Breast epithelium (tissue), 4 donors: ENCODE measurements around the gene CIDEB. TPM values are rescaled to one million over a fixed set of nuclear protein-coding genes. Genes with fewer than 3 reads are reported as not detected.

ENCODE experiments used
- DNase-seq, 2 donors: peaks; one replicate each; pipeline ENCODE4 v3.0.0-alpha.2; 2019; ENCODE audit warnings: low spot score in 2 of 2
- H3K27ac ChIP-seq, 2 donors: fragments of 200-600 bp; sonication (generic) in 1 of 2; one replicate each; pipeline ENCODE4 v1.5.1; 2016 to 2019; ENCODE audit warnings: mild to moderate bottlenecking in 1 of 2
- H3K27me3 ChIP-seq, 2 donors: fragments of 200-600 bp; sonication (generic) in 1 of 2; one replicate each; pipeline versions ENCODE4 v1.5.1 to v1.6.0; 2017 to 2019; ENCODE audit warnings: control low read depth in 1 of 2, mild to moderate bottlenecking in 1 of 2
- H3K36me3 ChIP-seq: fragments of 200-600 bp; one replicate; pipeline ENCODE4 v1.5.1; 2019
- H3K4me1 ChIP-seq, 2 donors: fragments of 200-600 bp; sonication (generic); one replicate each; pipeline ENCODE4 v1.5.1; 2016 to 2019; ENCODE audit warnings: control low read depth in 1 of 2
- H3K4me3 ChIP-seq, 3 donors: fragments of 200-600 bp; sonication (generic); 1 replicate in 2 of 3; 2 replicates in 1 of 3; pipeline ENCODE4 v1.5.1; 2016 to 2019; ENCODE audit warnings: mild to moderate bottlenecking in 3 of 3, moderate library complexity in 2 of 3
- H3K9me3 ChIP-seq, 2 donors: fragments of 200-600 bp; sonication (generic) in 1 of 2; one replicate each; pipeline ENCODE4 v1.5.1; 2016 to 2019; ENCODE audit warnings: control low read depth in 1 of 2
- CTCF ChIP-seq, 3 donors: fragments of 450-650 bp; IDR thresholded peaks; one replicate each; pipeline ENCODE4 v1.5.1; 2016 to 2017; ENCODE audit warnings: antibody characterized with exemption in 3 of 3, mild to moderate bottlenecking in 3 of 3, moderate library complexity in 3 of 3
- POLR2A ChIP-seq: fragments of 450-650 bp; IDR thresholded peaks from one replicate; pipeline ENCODE4 v1.6.1; 2016; ENCODE audit warnings: antibody characterized with exemption, mild to moderate bottlenecking, moderate library complexity
- POLR2AphosphoS5 ChIP-seq, 3 donors: sonication (generic); formaldehyde crosslinking; IDR thresholded peaks; one replicate each; pipeline ENCODE4 v1.6.1; 2017; ENCODE audit warnings: antibody characterized with exemption in 3 of 3
- intact Hi-C: fragments of 100-400 bp; cut with DNase I; formaldehyde crosslinking; loops from one replicate; pipeline ENCODE4 v1.15.1; 2023; ENCODE audit warnings: low total_unique reads
- total RNA-seq, 3 donors: library from RNA; depleted of rRNA; stranded (reverse); fragments of >200 nt; gene quantifications; one replicate each; pipeline ENCODE4 v1.1.0, GENCODE V29; 2016

CIDEB gene
- total RNA-seq, 3 donors from 2014 or later = 8.0 to 14.4 (median 10.4) TPM

GRCh38 chr14:24271834-24272263 is 35.9 kb downstream of the CIDEB start:
- no peak for TF ChIP-seq POLR2A
- no peak for TF ChIP-seq CTCF (IDR thresholded peaks at IDR 0.05)
- TF ChIP-seq POLR2AphosphoS5 (IDR thresholded peaks at IDR 0.05) = no peak
- Histone ChIP-seq H3K27me3 (no peaks in the 10 kb centered on the region), H3K9me3 (no peaks in the 10 kb centered on the region), H3K4me3 (peak overlapping the region; percentile 75 to 94 (median 90)), H3K4me1 (no peaks in the 10 kb centered on the region), H3K27ac (peak overlapping the region; percentile 95 to 98), H3K36me3 (peaks cover under 1% of the 10 kb centered on the region)
- DNase-seq = no peak
- intact Hi-C loops = no loop called here

GRCh38 chr14:24271134-24271833 is 36.5 kb downstream of the CIDEB start, which contains the start of gene RABGGTA:
RABGGTA (minus strand) TSS chr14:24271597; CDS start chr14:24271115, 482 bp downstream.
- DNase-seq = peak; percentile 83 to 85
- Histone ChIP-seq H3K27ac (peak within 1 kb of the TSS; percentile 95 to 98), H3K9me3 (no peaks in the 10 kb centered on the region), H3K36me3 (peaks cover 6% of the 10 kb centered on the region), H3K4me3 (peak within 1 kb of the TSS; percentile 75 to 94 (median 90)), H3K27me3 (no peaks in the 10 kb centered on the region), H3K4me1 (no peaks in the 10 kb centered on the region)
- peak; percentile 7 for TF ChIP-seq POLR2A
- peak; percentile 38 to 72 (median 55) for TF ChIP-seq CTCF (IDR thresholded peaks at IDR 0.05)
- TF ChIP-seq POLR2AphosphoS5 (IDR thresholded peaks at IDR 0.05) = peak; percentile 47 to 77 (median 73)
- intact Hi-C loops = no loop called here

GRCh38 chr14:24270537-24271133 is 37.1 kb downstream of the CIDEB start:
- Histone ChIP-seq H3K4me3 (peak overlapping the region; percentile 75 to 94 (median 90)), H3K9me3 (no peaks in the 10 kb centered on the region), H3K4me1 (no peaks in the 10 kb centered on the region), H3K27ac (peak overlapping the region; percentile 95 to 98), H3K27me3 (no peaks in the 10 kb centered on the region), H3K36me3 (peaks cover 9% of the 10 kb centered on the region)
- DNase-seq = no peak
- intact Hi-C loops = no loop called here
- TF ChIP-seq CTCF (IDR thresholded peaks at IDR 0.05) (no peak), POLR2A (no peak), POLR2AphosphoS5 (IDR thresholded peaks at IDR 0.05) (no peak)

- Histone ChIP-seq H3K4me3 (no peak overlapping the region), H3K4me1 (no peaks in the 10 kb centered on the region), H3K9me3 (no peaks in the 10 kb centered on the region), H3K36me3 (peaks cover 9% of the 10 kb centered on the region), H3K27ac (no peak overlapping the region), H3K27me3 (no peaks in the 10 kb centered on the region)
- intact Hi-C loops = no loop called here
- TF ChIP-seq POLR2AphosphoS5 (IDR thresholded peaks at IDR 0.05) = no peak
- no peak for TF ChIP-seq POLR2A
- DNase-seq = no peak
Measured at GRCh38 chr14:24269910-24270536, 37.8 kb downstream of the CIDEB start.

GRCh38 chr14:24269368-24269767 is 38.4 kb downstream of the CIDEB start:
- no peaks in the 10 kb centered on the region for H3K9me3 ChIP-seq
- no peak overlapping the region for H3K27ac ChIP-seq
- no peak overlapping the region for H3K4me3 ChIP-seq
- intact Hi-C loops = no loop called here
- no peaks in the 10 kb centered on the region for H3K27me3 ChIP-seq
- H3K36me3 ChIP-seq = peaks cover 9% of the 10 kb centered on the region
- no peak for DNase-seq
- TF ChIP-seq CTCF (IDR thresholded peaks at IDR 0.05) = no peak
- no peak for TF ChIP-seq POLR2A
- TF ChIP-seq POLR2AphosphoS5 (IDR thresholded peaks at IDR 0.05) = no peak
- H3K4me1 ChIP-seq = no peaks in the 10 kb centered on the region
